HG03103 (cell line): ENCODE results near the gene RFX3.
A peak's percentile ranks its signal among the peaks of the same experiment; 100 is the strongest.

Experiments used
- ATAC-seq: cut with Tn5 transposase; IDR thresholded peaks from one replicate; pipeline ENCODE4 v1.9.1; 2021; ENCODE audit warnings: low read depth; ENCODE audit not compliant: unreplicated experiment

The RFX3 gene

DNA sequence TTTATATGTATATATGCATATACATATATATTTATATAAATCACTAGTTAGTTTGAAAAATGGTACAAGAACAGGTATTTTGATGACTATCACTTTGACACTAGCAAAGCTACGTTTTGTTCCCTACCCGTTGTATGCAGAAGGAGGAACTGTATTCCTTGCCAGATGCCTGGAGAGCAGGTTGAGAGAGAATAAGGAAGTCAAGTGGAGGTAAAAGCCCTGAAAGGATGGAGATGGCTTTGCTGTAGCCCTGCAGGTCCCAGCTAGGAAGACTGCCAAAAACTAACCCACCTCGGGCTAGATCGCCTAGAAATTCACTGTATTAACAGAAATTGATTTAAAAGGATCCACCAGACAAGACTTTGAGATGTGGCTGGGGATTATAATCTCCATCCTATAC lies 229.3 kb downstream of the RFX3 start:
- no peak for ATAC-seq

DNA sequence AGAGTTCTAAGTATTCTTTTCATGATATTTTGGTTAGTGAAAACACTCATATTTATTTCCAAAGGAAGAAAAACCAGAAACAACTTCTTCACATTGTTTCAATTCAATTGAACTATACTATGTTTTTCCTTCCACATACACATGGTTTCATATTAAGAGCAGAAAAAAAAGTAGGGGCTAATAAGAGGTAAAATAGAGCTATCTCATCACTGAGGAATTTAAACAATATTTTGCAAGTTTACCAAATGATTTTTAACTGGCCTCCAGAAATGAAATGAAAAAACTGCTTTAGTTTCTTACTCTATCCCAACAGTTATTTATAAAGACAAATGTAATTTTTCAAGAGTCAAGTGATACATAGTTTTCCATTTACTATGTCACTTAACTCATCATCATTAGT lies 233.5 kb downstream of the RFX3 start:
- ATAC-seq: no peak

DNA sequence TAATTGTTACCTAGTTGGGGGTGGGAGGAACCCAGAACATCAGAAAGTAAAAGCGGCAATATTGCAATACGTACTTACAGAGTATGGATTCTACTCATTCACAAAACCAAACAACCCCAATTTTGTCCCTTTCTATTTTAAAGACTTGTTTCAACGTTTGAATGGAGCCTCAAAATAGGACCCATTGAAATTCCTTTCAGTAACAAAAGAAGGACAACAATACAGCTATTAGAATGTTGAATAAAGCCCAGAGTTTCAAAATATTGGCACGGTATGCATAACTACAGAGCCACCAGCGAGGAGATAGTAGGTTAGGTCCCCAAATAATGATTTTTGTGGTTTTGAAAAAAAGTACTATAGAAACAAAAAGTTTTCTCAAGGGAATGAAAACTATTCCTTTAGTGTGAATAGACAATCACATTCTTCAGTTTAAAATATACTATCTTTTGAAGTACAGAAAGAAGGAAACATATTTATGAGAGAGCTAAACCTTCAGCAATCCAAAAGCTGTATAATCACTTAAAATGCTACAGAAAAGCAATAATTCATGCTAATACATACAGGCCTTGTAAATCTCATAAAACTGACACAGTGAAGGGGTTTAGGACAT lies 235.5 kb downstream of the RFX3 start:
- ATAC-seq: no peak

- ATAC-seq: no peak
Measured at GRCh38 chr9:3288686-3289085, 237.1 kb downstream of the RFX3 start.

DNA sequence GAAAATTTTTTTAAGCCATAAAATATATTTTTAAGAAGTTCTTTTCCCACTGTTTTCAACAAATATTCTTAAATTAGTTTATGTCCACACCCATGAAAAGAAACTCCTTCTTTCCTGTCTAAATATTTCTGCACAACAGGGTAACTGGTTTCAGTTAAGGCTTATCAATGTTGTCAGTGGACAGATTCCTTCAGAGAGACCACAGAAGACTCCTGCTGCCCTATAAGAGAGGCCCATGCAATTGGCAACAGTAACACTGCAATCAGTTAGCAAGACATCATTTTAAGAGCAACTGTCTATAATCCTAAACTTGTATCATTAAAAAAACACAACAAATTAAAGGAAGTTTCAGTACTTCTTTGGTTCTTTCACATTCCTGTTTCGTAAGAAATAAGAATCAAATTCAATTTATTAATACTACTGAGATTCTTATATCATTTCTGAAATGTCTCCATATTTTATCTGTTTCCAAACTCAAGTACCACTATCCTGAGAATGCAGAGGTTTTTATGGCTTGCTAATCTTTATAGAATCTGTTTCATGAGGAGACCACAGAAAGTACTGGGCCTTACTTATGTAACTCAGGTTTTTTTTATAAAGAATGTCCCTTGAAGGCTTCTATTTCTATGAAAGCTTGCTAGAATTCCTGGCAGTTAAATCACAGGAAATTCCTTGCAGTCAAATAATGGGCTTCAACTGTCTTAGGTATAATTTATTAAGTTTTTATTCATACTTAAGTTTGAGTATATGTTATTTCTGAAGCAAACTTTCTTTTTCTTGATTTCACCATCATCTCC lies 240.2 kb downstream of the RFX3 start:
- no peak for ATAC-seq

DNA sequence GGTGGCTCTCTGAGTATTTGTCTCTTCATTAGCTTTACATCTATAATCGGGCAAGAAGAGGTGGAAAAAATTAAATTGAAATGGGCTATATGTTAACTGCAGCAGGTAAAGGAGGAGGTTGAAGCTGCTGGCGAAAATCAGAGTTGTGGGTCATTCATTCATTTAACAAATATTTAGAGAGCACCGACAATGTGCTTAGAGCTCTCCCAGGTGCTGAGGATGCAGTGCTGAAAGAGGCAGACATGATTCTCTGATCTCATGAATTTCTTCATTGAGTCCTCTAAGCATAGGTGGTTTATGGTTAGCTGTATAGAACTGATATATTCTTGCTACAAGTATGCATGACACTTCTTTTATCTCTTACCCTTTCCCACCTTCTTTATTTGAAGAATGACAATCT lies 243.4 kb downstream of the RFX3 start:
- ATAC-seq: no peak

GRCh38 chr9:3281399-3281798 lies 244.4 kb downstream of the RFX3 start:
- no peak for ATAC-seq

GRCh38 chr9:3277200-3277599 lies 248.6 kb downstream of the RFX3 start:
- ATAC-seq: peak; percentile 68

DNA sequence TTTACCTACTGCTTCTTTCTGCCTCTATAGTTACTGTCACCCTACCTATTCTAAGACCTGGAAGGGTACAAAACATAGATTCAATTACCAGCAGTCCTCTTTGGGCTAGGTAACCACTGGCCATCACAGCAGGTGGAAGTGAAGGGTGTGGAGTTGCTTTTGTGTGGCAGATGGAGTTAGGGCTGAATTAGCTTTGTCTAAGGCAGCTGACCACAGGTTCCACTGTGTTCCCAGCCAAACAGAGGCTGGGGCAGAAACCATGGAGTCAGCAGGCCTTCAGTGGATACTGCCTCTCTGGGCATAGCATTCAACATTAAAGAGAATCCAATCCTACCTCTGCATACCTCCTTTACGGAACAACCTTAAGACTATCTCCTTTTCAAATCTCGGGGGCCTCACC lies 254.2 kb downstream of the RFX3 start:
- ATAC-seq: no peak

GRCh38 chr9:3271157-3271556 lies 254.6 kb downstream of the RFX3 start:
- no peak for ATAC-seq

DNA sequence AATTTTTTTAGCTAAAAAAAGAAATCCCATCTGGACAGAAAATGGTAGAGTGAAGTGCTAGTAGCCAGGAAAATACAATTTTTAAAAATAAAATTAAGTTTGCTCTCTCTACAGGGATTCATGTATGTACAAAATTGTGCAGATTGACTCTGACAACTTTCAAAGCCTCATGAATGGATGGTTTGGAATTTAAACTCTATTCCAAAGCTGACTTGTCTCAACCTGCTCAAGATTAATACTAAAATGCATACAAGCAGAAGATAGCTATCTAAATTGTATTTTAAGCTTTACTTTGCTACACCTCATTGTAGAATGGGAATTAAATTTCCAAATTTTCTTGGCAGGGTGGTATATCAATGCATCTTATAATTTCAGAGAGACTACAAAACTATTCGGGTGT lies 257.6 kb downstream of the RFX3 start:
- no peak for ATAC-seq

GRCh38 chr9:3263698-3264097 lies 262.1 kb downstream of the RFX3 start:
- ATAC-seq: no peak

- ATAC-seq: no peak
Measured at GRCh38 chr9:3262826-3263529, 262.8 kb downstream of the RFX3 start.

DNA sequence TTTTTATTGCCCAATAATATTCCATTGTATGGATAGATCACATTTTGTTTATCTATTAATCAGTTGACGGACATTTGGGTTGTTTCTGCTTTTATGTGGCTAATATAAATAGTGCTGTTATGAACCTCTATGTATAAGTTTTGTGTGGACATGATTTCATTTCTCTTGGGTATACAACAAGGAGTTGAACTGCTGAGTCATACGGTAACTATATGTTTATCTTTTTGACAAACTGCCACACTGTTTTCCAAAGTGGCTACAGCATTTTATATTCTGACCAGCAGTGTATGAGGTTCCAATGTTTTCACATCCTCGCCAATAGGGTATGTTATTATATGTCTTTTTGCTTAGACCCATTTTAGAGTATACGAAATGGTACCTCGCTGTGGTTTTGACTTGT lies 264.3 kb downstream of the RFX3 start:
- ATAC-seq: no peak

GRCh38 chr9:3256571-3257330 lies 269.1 kb downstream of the RFX3 start:
- ATAC-seq: no peak

- ATAC-seq: no peak
Measured at GRCh38 chr9:3251309-3251708, 274.5 kb downstream of the RFX3 start.

DNA sequence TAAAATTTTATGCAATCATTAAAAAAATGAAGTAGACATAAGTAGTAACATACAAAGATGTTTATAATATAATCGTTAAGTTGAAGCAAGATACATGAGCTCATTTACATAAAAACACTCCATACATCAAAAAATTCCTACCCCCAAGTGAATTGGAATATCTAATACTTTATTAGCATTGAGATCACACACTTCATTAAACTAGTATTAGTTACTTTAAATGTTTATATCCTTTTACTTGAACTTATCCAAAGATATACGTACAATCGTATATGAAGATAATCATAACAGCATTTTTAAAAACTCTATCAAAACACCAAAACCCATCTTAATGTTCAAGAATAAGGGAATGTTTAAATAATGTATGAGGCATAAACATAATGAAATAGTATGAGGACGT lies 275.1 kb downstream of the RFX3 start:
- no peak for ATAC-seq

- ATAC-seq: no peak
Measured at GRCh38 chr9:3247211-3247610, 278.6 kb downstream of the RFX3 start.

DNA sequence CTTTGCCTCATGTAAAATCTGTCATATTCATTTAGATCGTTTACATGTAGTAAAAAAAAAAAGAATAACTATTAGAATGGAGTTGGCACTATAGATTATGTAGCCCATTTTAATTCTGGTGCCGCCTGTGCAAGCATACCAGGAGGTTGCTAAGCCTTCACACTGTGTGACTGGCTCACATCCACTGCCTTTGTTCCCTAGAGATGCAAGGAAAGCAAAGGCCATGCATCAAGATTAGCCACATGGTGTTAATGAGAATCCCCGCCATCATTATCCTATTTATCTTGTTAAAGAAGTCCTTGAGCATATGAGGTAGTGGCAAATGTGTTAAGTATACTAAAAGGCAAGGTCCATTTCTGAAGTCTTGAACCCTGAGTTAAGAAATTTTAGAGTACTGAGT lies 279.6 kb downstream of the RFX3 start:
- no peak for ATAC-seq

DNA sequence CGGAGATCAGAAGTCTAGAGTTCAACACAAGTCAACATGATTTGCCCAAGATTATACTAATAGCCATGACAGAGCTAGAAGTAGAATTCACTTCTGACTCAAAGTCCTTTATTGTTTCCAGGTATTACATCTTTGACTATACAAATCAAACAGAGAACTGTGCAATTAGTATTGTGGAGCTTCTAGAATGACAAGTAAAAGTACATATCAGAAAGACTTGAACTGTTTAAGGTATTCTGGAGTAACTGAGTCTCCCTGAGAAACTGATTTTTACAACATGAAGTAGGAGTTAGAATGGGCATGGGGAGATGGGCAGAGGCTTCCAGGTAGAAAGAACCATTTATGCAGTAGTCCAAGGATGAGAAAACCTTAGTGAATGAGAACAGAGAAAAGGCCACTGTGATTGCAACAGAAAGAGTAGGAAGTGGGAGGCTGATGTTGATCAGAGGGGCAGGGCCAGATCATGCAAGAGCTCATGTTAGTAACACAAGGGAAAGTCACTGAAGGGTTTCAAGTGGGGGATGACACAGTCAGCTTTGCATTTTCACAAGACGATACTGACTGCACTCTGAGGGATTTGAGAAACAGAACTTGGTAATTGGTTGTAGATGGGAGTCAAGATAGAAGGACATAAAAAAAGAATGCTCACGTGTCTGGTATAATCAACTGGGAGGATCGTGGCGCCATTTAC lies 280.7 kb downstream of the RFX3 start:
- peak; percentile 64 for ATAC-seq
